IPS-15b (cell line): ENCODE results near the gene DPM2.

Experiments
- H3K27me3 ChIP-seq: one replicate; pipeline ENCODE4 v1.6.1; 2013; ENCODE audit warnings: low read length; ENCODE audit not compliant: control insufficient read depth, insufficient read depth
- H3K36me3 ChIP-seq: one replicate; pipeline ENCODE4 v1.6.1; 2013; ENCODE audit warnings: low read length; ENCODE audit not compliant: control insufficient read depth, insufficient read depth
- H3K4me1 ChIP-seq: one replicate; pipeline ENCODE4 v1.6.1; 2013; ENCODE audit warnings: mild to moderate bottlenecking, low read length; ENCODE audit not compliant: control insufficient read depth, insufficient read depth
- H3K4me3 ChIP-seq: one replicate; pipeline ENCODE4 v1.5.1; 2013; ENCODE audit warnings: low read depth, low read length
- H3K9ac ChIP-seq: one replicate; pipeline ENCODE4 v1.6.1; 2013; ENCODE audit warnings: low read depth, mild to moderate bottlenecking, low read length
- H3K9me3 ChIP-seq: one replicate; pipeline ENCODE4 v1.6.1; 2013; ENCODE audit warnings: mild to moderate bottlenecking, low read length; ENCODE audit not compliant: control insufficient read depth, insufficient read depth

Gene DPM2

GRCh38 chr9:127938298-127938690 lies 640 bp upstream of the DPM2 start:
- Histone ChIP-seq H3K4me1 (no peaks in the 10 kb centered on the region), H3K36me3 (peaks cover 27% of the 10 kb centered on the region), H3K9me3 (no peaks in the 10 kb centered on the region), H3K9ac (peak overlapping the region; percentile 65), H3K27me3 (no peaks in the 10 kb centered on the region), H3K4me3 (peak overlapping the region; percentile 99)

DNA sequence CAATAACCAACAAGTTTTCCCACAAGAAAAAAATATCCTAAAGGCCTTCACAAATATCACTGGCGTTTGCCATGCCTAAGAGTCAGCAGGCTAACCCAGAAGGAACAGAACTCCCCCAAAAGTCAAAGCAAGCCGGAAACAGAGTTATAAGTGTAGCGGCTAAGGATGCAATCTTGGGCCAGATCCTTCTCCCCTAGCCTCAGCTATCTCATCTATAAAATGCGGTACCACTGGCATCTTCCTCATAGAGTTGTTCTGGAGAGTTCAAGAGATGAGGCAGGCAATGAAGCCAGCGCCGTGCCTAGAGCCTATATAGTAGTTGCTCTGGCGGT lies 632 bp downstream of the DPM2 start:
- Histone ChIP-seq H3K9ac (peak overlapping the region; percentile 90), H3K4me3 (peak overlapping the region; percentile 99), H3K36me3 (peaks cover 18% of the 10 kb centered on the region), H3K27me3 (no peaks in the 10 kb centered on the region), H3K4me1 (no peaks in the 10 kb centered on the region), H3K9me3 (no peaks in the 10 kb centered on the region)

- H3K27me3 ChIP-seq = no peaks in the 10 kb centered on the region
- H3K4me3 ChIP-seq = no peak overlapping the region
- peaks cover 14% of the 10 kb centered on the region for H3K36me3 ChIP-seq
- H3K9me3 ChIP-seq = no peaks in the 10 kb centered on the region
- peaks cover 3% of the 10 kb centered on the region for H3K4me1 ChIP-seq
- H3K9ac ChIP-seq = no peak overlapping the region
Observed at GRCh38 chr9:127936347-127936852, 1.3 kb downstream of the DPM2 start.

DNA sequence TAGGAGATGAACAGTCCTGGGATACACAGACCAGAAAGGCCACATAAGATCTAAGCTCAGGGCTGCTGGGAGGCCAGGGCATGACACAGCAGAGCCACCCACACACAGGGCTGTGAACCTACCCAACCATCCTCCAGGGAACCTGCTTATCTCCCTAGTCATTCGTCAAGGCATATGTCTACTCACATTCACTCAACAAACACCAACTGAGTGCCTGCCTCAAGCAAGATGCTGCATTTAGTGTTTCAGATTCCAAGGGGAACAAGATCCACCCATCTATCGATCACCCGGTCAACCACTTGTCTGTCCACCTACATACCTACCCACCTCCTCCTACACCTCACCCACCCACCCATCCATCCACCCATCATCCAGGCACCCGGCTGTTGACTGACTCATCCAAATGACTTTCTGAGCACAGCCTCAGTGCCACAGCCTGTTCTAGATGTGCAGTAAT lies 1.9 kb downstream of the DPM2 start:
- Histone ChIP-seq H3K36me3 (peaks cover 8% of the 10 kb centered on the region), H3K4me1 (peaks cover 3% of the 10 kb centered on the region), H3K4me3 (no peak overlapping the region), H3K9ac (no peak overlapping the region), H3K27me3 (no peaks in the 10 kb centered on the region), H3K9me3 (no peaks in the 10 kb centered on the region)

DNA sequence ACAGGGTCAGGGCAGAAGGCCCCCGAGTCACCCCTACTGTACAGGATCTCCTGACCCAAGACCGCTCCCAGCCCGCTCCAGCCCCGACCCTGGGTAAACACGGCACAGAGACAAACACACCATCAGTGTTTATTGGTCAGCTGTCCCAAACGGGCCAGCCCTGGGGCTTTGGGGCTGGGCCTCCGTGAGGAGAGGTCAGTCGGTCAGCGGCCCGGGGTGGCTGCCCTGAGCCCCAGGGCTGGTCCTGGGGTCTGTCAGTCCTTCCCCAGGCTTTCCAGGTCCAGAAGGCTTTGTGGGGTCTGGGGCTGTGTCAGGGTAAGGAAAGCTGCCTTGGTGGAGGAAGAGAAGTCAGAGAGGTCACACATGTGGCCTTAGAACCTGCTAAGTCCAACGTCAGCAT lies 2.7 kb downstream of the DPM2 start:
- H3K9ac ChIP-seq = no peak overlapping the region
- H3K4me3 ChIP-seq = no peak overlapping the region
- H3K27me3 ChIP-seq = no peaks in the 10 kb centered on the region
- H3K4me1 ChIP-seq = peaks cover 3% of the 10 kb centered on the region
- peaks cover 6% of the 10 kb centered on the region for H3K36me3 ChIP-seq
- H3K9me3 ChIP-seq = no peaks in the 10 kb centered on the region

GRCh38 chr9:127934248-127934647 lies 3.4 kb downstream of the DPM2 start:
- Histone ChIP-seq H3K9me3 (no peaks in the 10 kb centered on the region), H3K27me3 (peaks cover 5% of the 10 kb centered on the region), H3K4me1 (peaks cover 5% of the 10 kb centered on the region), H3K4me3 (no peak overlapping the region), H3K9ac (no peak overlapping the region), H3K36me3 (peaks cover 4% of the 10 kb centered on the region)

GRCh38 chr9:127931092-127931881 lies 6.4 kb downstream of the DPM2 start:
- Histone ChIP-seq H3K36me3 (peaks cover 4% of the 10 kb centered on the region), H3K9ac (no peak overlapping the region), H3K4me3 (peak overlapping the region; percentile 71), H3K27me3 (peaks cover 18% of the 10 kb centered on the region), H3K9me3 (no peaks in the 10 kb centered on the region), H3K4me1 (peaks cover 12% of the 10 kb centered on the region)

DNA sequence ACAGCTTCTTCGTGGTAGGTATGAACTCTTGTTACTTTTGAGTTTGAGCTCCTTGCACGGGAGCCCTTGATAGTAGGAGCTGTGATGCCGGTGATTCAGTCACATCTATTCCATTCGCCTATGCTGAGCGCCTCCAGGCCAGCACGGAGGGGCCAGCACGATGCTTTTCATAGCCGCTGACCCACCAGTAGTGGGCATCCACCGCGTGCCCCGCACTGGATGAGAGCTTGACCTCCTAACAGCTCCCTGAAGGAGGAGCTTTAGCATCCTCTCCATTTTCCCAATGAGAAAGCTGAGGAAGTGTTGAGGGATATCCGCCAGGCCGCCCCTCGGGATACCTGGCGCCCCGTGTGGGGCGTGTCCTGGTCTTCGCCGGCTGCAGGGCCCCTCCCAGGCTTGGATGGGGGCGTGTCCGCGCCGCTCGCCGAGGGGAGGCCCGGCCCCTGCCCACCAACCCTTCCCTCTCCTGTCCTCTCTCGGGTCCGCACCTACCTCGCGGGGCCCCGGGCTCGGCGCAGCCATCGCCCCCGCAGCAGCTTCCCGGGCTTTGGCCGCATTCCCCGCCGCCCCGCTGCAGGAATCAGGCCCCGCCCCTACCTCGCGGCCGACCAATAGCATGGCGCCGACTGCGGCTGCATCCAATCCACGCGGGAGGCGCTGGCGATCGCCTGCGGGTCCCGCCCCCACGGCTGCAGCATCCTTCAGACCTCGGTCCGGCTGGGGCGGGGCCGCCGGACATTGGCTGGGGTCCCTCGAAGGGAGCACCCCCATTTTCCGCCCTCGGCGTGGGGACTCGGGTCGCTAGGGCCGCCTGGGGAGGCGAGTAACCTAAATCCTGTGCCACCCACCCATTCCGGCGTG lies 7.2 kb downstream of the DPM2 start, which contains the start of gene PIP5KL1:
Gene PIP5KL1 (minus strand): TSS at position 547 of the 861 bp plus-strand sequence. CDS start 25 bp downstream, at position 522.
- peak within 1 kb of the TSS; percentile 71 for H3K4me3 ChIP-seq
- peaks cover 22% of the 10 kb centered on the region for H3K27me3 ChIP-seq
- H3K9ac ChIP-seq = no peak within 1 kb of the TSS
- no peaks in the 10 kb centered on the region for H3K36me3 ChIP-seq
- no peaks in the 10 kb centered on the region for H3K9me3 ChIP-seq
- peaks cover 12% of the 10 kb centered on the region for H3K4me1 ChIP-seq

GRCh38 chr9:127929625-127929979 lies 8.1 kb downstream of the DPM2 start:
- Histone ChIP-seq H3K36me3 (no peaks in the 10 kb centered on the region), H3K9ac (no peak overlapping the region), H3K27me3 (peaks cover 22% of the 10 kb centered on the region), H3K4me3 (peak overlapping the region; percentile 71), H3K9me3 (no peaks in the 10 kb centered on the region), H3K4me1 (peaks cover 12% of the 10 kb centered on the region)

DNA sequence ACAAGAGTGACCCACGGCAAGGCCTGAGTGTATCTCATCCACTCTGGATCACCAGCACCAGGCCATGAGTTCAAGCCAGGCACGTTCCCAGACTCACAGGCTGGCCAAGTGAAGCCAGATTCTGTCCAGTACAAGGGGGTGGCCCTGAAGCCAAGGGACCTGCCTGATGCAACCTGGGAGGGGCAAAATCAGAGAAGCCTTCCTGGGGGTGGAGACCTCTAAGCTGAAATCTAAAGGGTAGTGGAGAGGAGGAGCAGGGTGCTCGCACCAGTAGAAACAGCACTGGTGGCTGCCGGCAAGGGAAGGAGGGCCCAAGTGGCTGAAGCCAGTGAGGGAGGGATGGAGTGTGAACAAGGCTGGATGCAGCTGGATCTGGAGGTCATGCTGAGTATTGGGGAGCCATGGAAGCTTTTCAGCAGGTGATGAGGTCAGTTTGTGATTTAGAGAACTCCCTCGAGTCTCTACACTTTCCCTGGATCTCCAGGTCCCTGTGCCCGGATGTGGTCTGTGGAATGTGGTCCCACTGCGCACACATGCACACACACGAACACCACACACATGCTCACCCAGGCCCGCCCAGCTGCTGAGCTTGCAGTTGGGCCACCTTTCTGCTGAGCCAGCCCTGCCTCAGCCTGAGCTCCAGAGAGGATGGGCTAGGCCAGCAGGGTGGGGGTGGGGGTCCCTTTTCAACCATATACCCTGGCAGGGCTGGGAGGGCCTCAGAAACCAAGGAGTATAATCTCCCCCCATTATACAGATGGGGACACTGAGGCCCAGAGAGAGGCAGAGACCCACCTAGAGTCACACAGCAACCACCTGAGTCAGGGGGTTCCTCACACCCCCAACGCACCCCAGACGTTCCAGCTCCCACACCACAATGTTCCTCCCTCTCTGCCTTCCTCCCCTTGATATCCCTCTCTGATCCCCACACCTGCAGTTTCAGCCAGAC lies 8.7 kb downstream of the DPM2 start:
- H3K27me3 ChIP-seq = peaks cover 22% of the 10 kb centered on the region
- H3K4me3 ChIP-seq = peak overlapping the region; percentile 60
- peaks cover 12% of the 10 kb centered on the region for H3K4me1 ChIP-seq
- no peaks in the 10 kb centered on the region for H3K36me3 ChIP-seq
- no peaks in the 10 kb centered on the region for H3K9me3 ChIP-seq
- H3K9ac ChIP-seq = peak overlapping the region; percentile 37
